ENCODE measurements around the gene KCNA1.
"Not testable (repeated sequence)": the region's sequence is repeated elsewhere in the genome, so short reads cannot be mapped to it uniquely, and the experiment has no call there.

Gene KCNA1

GRCh38 chr12:4909734-4910501 is at the start of gene KCNA1:
Gene KCNA1, plus strand, starts transcription at chr12:4909905. Its CDS starts 1,474 bp downstream, at chr12:4911379.
- DNase-seq, result peak; percentile 82

GRCh38 chr12:4860741-4861140 is 49.0 kb upstream of the KCNA1 start:
- no peak for DNase-seq

DNA sequence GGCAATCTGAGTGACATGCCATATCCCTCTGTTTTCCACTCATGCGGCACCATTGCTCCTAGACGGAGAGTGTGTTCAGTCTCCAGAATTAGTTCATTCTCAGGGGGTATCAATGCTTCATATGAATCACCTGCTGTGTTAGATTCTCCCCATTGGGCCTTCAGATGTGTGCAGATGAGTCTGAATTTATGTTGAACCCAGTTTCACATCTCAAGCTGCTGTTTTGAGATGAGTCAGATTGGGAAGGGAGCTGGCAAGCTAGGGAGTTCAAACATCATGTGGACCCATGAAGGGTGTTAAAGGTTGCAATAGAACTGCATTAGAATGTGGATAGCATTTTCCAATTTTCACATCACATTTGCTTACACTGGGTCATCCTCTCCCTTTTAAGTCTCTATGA is 46.9 kb upstream of the KCNA1 start:
- DNase-seq, result no peak

DNA sequence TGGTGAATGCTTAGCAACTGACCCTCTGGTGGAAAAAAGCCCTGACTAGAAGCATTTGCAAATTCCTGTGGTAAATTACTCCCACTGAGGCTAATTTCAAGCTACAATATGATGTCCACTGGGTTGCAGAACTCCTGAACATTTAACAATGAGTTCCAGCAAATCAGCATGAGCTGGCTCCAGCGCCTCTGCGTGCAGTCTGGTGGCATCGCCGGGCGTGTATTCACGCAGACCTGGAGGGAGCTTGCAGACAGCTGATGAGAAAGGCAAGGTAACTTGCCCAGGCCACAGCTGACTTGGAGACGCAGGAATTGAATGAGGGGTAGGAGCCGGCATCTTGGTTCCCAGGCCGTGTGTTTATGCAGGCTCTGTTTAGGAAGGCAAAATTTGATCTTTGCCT is 45.1 kb upstream of the KCNA1 start:
- DNase-seq, result no peak

DNA sequence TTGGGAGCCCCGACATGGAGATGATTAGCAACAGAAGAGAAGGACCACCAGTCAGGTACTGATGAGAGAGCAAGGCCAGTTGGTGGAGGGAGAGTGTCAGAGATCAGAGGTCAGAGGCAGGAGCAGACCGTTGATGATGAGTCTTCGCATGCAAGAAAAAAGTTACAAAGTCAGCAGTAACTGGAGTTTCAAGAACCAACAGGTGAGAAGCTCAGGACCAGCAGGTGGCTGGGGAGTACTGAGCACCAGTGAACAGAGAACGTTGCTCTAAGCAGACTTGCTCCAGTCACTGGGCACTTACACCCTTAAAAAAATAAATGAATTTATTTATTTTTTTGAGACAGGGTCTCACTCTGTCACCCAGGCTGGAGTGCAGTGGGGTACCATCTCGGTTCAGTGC is 44.5 kb upstream of the KCNA1 start:
- no peak for DNase-seq

DNA sequence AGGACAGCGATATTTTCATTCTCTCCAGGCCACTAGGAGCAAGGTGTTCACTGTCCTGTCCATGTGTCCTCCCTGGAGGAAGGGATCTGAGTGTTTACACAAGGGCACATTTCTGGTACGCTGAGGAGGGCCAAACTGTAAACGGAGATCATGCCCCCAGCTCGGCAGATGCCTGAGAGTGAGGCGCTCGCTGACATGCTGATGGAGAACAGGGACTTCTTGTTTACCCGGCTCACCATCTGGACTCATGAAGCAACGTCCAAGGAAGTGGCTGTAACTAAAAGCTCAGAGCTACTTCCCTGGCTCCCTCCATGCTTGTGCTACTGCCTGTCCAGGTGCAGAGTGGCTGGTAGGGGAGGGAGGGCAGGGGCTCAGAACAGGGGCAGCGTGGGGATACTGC is 43.4 kb upstream of the KCNA1 start:
- DNase-seq, result no peak

GRCh38 chr12:4867384-4867783 is 42.3 kb upstream of the KCNA1 start:
- DNase-seq, result no peak

DNA sequence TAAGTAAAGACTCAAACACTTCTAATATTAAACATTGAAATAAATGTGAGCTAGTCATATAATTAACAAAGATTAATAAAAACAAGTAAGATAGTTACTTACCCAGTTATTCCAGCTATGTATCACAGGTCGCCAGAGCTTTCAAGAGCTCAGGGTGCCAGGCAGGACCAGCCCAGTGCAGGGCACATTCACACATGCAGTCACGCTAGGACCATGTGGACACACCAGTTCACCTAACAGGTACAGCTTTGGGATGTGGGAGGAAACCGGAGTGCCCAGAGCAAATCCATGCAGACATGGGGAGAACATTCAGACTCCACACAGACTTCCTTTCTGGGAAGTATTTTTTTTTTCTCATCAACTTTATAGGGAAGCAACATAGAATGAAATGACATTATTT is 39.3 kb upstream of the KCNA1 start:
- DNase-seq, result no peak

DNA sequence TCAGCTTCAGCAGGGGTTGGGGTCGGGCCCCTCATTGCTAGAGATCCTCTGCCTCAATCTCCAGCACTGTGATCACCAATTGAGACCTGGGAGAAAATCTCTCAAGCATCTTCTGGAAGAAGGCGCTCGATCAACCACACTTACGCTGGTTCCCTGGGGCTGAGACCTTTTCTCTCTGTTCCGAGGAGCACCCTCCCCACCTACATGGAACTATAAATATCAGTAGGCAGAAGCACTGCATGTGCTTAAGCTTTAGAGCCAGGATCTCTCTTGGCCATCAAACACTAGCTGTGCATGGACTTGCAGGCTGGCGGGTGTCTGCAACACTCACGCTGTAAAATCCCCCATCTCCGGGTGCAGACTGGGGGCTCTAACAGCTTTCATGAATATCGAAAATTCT is 38.2 kb upstream of the KCNA1 start:
- DNase-seq, result no peak

DNA sequence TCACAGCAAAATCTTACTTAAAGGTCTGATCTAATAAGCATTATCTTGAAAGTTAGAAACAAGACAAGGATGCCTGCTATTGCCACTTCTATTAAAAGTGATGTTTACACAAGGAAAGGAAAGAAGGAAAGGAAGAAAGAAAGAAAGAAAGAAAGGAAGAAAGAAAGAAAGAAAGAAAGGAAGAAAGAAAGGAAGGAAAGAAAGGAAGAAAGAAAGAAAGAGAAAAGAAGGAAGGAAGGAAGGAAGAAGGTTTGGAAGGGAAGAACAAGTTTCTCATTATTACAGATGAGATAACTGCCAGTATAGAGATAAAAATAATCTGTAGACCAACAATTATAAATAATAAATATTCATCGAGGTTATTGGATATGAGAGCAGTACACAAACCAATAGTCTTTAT is 35.8 kb upstream of the KCNA1 start:
- DNase-seq, result no peak

DNA sequence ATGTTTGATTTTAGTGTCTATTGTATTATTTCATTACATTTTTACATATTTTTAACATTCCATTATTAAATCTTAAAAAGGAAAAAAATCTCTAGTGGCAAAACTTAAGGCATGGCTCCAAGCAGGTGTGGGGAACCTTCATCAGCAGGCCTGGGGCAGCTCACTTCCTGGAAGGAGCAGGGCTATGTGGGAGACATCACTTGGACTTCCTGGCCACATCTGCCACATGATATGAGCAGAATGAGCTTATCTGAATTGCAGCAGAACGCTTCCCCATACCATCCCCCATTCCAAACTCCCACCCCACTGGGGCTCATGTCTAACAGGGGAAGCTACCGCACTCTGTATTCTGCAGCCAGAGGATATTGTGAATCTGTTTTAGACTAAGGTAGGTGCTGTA is 35.0 kb upstream of the KCNA1 start:
- DNase-seq, result no peak

DNA sequence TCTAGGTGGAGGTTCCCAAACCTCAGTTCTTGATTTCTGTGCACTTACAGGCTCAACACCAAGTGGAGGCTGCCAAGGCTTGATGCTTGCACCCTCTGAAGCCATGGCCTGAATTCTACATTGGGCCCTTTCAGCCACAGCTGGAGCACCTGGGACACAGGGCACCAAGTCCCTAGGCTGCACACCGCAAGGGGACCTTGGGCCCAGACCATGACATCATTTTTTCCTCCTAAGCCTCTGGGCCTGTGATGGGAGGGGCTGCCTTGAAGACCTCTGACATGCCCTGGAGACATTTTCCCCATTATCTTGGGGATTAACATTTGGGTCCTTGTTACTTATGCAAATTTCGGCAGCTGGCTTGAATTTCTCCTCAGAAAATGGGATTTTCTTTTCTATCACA is 30.2 kb upstream of the KCNA1 start:
- DNase-seq, result not testable (repeated sequence)

DNA sequence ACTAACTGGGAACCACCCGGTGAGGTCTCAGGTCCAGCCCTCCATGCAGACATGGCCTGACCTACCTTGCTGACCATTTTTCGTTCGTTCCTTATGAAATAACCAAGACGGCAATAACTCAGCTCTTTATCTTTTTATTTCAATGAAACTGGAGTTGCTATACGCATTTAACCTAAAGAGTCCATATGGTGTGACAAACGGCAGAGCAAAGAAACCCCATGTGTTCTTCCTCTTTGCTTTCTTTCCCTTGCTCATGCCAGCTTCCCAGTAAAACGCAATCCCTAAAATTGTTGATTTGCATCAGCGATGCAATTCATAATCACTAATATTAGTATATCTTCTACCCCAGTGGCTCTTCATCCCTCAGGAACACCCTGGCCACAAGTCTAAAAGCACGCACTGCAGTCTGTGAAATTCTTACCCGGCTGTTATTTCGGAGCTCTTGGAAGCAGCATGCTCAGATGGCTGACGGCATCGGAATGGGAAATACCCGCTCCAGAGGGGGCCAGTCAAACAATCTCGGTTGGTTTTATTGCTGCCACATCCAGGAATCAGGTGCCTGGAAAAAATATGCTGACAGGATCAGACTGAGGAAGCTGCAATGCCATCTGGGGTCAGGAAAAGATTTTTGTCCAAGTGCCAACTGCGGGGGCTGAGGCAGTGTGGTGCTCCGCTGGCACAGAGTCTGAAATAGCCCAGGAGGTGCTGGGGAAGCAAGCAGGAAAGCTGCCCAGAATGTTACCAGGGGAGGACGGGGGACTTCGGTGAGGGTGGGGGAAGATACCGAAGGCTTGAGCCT is 28.2 kb upstream of the KCNA1 start:
- DNase-seq, result no peak

DNA sequence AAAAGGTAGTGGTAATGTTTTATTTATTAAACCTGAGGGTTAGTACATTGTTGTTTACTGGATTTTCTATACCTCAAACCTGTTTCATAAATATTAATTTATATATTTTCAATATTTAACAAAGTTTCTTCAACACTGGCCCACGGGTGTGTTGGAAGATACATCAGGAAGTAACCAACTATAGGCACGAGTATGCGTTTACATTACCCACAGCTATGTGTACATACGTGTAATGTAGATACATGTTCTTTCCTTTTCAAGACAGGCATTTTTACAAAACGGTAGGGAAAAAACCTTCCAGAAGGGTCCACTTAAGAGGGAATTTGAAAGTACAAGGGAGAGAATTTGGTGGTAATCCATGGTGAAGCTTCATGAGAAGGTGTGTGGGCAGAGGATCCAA is 17.8 kb upstream of the KCNA1 start:
- DNase-seq, result no peak

- no peak for DNase-seq
These were observed 17.3 kb upstream of the KCNA1 start for GRCh38 chr12:4892418-4892817.

- DNase-seq, result peak; percentile 46
These were observed 15.7 kb upstream of the KCNA1 start for GRCh38 chr12:4894019-4894418.

- peak; percentile 54 for DNase-seq
These were observed 10.3 kb upstream of the KCNA1 start for GRCh38 chr12:4899364-4899763.

- DNase-seq, result no peak
These were observed 9.4 kb upstream of the KCNA1 start for GRCh38 chr12:4900327-4900726.

DNA sequence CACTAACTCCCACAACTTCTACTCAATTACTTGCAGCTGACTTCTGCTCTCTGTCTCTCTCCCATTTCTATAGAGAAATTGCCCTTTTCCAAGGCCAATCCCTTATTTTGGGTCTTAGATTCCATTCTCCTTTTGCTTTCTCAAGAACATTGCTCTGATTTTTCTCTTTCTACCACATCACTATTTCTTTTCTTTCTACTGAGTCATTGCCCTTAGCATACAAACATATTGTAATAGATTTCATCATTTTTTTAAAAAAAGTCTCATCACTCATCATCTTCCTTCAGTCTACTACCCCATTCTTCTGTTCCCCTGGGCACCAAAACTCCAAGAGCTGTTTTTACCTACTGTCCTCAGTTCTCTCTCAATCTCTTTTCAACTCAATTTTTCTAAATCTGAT is 4.4 kb upstream of the KCNA1 start:
- DNase-seq, result no peak

GRCh38 chr12:4908684-4909409 is 858 bp upstream of the KCNA1 start:
- peak; percentile 96 for DNase-seq

GRCh38 chr12:4909410-4909733 is 333 bp upstream of the KCNA1 start:
- no peak for DNase-seq

DNA sequence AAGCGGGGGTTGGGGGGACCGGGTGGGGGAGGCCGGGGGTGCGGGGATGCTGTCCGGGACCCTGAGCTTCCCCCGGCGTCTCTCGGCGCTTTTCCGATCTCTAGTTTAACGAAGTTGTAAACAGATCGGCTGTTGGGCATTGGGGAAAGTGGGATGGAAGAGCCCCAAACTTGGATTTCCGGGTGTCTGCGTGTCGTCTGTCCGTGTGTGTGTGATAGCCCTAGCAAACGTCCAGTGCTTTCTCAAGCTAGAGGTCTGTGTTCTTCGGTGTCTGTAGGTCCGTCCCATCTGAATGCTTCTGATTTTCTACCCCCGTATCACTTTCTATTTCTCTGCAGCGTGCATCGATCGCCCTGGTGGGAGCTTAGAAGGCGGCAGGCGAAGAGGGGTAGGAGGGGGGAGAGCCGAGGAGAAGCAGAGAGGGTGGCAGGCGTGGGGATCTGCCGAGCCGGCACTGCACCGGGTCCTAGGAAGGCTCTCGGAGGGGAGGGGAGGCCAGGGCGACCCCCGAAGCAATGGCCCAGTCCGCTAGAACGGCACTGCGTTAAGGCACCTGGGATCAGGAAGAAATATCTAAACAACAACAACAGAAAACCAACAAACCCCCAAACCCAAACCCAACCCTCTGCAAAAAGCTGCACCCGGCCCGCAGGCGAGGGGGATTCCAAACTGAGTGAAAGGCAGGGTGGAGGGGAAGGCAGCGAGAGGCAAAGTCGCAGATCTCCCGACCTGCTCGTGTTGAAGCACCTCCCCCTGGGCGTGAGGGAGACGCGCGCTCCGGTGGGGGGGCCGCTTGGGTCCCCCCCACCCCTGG is 1.0 kb downstream of the KCNA1 start:
- DNase-seq, result peak; percentile 63
